NCI-H2081 (cell line): ENCODE data around the gene FIGNL2.

Experiments used
- DNase-seq, 2 experiments: peaks; one replicate each; lab custom pipeline; 2025; lab: John Stamatoyannopoulos, UW

FIGNL2 gene

DNA sequence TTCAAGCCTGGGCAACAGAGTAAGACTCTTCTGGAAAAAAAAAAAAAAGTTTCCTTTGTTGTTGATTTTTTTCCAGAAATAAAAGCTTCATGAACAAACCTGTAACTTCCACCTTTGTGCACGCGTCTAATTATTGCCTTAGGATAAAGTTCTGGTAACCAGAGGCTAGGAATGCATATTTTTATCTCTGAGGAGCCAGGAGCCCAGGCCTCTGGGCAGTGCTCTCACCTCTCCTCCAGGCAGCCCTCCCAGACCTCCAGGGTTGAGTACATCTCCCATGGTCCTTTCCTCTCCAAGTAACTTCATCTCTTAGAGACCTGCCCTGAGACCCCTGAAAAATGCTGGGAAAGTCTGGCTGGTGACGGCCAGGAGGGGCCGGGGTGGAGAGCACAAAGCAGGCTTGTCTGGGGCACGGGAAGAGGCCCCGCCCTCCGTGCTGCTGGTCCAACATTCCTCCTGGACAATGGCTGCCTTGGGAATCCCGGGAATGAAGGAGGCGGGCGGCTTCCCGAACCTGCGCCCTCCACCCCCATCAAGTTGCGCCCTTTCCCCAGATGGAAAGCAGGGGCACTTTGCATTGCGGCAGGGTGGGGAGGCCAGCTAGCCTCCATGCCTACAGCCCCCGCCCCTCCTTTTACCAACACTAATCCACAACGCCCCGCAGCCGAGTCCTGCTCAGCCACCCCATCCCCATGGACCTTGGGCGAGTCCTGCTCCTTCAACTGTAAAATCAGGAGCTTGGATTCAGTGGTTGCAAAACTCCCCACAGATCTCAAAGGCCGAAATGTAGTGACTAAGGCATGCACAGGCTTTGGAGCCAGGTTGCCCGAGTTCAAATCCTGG lies 7.3 kb upstream of the FIGNL2 start:
- no peak for DNase-seq

DNA sequence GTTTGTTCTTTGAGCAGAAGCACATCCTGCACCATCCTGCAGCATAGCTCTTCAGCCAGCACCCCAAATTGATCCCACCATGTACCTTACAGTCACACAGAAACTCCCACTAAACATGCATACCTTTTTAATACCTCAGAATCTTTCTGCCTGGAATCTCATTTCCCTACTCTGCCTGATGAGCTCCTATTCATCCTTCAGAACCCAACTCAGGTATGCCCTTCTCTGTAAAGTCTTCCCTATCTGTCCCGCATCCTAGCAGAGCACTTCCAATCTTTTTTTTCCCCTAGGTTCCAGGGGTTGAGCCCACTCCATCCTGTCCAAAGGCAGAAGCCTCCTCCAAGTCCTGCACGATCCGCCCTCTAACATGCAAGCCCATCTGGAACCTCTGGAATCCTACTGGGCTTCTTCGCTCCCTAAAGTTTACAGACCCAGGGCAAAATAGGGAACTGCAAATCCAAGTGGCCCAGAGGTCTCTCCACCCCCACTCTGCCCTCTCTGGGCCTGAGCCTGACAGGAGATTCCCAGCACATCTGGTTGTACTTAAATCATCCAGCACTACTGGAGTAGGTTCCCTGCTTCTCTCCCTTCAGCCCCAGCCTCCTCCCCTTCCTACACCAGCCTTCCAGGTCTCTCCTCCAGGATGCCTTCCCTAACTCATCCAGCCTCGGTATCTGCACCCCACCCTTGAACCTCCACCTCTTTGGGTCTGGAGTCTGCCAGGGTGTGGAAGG lies 4.1 kb upstream of the FIGNL2 start:
- DNase-seq: no peak

DNA sequence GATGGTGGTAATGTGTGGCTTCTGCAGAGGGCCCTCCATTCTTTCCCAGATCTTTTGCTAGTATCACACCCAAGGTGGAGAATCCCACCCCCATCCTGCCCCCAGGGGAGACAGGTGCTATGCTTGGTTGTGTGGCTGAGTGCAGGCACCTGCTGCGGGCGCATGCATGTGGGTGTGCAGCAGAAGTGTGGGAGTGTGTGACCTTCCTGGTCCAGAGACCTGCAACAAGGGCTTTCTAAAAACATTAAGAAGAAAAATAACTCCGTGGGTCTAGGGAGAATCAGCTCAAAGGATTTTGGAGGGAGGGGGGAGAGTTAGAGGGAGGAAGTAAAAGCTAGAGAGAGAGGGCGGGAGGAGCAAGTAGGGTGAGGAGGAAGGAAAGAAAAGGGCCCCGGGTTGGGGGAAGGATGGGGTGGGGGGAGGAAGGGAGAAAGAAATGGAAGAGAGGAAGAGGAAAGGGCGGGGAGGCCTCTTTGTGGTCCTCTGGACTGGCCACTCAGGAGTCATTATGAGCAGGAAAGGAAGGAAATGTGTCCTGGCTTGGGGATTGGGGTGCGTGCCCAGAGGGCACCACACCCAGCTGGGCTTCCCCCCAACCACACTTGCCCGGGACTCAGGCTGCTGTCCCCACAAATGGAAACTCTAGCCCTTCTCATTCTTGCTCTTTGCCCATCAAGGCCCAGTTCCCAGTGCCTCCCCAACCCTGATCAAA lies 3.1 kb upstream of the FIGNL2 start:
- DNase-seq: no peak

DNA sequence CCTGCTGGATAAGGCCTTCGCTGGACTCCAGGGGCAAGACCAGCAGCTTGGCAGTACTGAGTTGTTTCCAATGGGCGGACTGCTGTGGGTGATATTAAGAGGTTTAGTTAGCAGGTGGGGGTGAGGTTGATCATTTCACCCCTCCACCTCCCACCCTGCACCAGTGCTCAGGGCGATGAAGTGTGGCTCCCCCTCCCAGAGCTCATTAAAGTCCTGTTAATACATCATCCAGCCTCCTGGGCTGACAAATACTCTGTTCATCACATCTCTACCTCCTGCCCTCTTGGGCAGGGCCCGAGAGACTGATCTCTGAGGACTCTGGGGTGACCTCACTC lies 2.4 kb upstream of the FIGNL2 start:
- DNase-seq: no peak

DNA sequence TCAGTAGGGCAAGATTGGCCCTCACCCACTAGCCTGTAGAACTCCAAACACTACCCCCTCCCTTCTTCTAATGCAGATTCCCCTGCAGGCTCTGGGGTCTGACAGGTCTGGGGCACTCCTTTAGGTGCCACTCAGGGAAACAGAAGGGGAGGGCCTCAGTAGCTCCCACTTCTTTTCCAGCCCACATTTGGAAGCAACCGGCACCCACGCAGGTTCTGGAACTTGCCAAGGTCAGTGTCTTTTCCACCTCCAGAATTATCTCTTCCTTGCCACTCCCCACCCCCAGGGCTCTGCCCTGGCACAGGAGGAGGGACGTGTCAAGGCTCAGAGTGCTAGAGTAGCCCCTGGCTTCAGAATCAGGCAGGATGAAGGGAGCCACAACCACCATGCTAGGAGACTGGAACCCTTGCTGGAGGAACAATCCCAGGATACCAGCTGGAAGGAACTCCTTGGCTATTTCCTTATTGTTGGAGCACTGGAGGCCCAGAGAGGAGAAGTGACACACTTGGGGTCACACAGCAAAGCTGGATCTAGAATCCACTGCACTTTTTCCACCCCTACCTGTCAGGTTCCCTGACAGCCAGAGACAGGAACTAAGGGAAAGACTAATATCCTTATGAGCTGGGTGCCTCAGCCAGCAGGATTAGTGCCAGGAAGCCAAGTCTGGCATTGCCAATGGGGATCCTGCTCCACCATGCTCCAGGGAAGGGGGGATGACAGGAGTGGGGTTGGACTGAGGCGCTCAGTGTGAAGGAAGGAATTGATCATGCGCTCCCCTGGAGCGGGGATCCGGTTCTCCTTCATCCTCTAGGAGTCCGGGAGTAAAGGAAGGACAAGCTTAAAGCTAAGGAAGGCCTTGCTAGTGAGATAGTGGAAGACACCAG lies 1.8 kb upstream of the FIGNL2 start:
- no peak for DNase-seq

DNA sequence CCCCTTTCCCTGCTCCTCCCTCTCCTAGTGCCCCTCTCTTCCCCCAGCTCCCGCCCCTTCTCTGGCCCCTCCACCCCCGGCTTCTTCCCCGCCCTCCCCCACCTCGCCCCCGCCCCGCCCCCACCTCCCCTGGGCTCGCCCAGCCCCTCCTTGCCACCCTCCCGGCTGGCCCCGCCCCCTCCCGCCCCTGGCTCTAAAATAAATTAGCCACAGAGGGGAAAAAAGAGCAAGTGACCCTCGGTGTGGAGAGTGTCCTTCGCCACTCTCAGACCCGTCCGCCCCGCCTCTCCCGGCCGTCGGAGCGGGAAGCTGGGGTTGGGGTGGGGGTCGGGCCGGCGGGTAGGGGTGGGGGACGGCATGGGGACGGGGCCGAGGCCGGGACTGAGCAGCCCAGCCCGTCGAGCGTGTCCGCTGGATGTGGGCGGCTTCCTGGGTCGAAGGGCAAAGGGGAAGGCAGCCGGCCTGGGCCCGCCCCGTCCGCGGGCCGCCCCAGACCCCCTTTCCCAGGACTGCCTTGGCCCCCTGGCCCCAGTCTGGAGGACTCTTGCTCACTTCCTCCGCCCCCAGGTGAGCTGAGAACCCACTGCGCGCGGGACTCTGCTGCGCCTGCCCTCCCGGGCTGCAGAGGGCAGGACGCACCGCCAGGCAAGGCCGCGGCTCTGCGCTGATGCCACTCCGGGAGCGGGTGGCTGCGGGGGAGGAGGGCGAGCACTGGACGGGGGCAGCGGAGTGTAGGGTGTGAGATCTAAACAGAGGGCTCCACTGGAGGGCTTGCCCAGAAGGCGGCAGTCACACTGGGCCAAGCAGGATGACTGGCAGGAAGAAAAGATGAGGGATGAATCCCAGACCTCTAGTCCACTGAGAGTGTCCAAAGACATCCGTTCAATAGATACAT lies 570 bp upstream of the FIGNL2 start:
- no peak for DNase-seq

DNA sequence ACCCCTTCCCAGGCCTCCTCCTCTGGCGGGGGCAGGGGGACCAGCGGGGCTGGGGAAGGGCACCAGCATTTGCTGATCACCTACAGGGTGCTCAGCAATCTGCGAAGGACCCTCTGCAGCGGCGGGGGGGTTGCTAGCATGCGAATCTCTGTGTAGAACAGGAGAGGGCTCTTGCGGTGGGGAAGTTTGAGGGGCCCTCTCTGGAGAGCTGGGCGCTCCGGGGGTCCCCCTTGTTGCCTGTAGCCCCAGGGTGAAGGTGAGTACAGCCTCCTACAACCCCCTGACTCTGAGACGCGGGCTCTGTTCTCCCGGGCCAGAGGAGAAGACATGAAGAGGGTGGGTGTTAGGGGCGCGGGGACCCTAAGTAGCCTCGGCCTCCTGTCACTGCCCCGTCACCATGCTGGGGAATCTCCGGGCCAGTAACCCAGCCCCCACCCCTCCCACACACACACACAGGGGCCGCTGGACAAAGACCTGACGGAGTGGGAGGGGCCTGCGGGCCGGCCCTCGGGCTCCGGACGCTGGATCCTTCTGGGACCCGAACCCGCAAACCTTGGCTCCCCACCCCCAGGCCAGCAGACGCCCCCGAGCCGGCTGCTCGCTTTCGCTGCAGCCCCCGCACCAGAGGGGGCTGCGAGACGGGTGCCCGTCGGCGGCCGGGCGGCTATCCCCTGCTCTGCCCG lies 734 bp downstream of the FIGNL2 start:
- no peak for DNase-seq

DNA sequence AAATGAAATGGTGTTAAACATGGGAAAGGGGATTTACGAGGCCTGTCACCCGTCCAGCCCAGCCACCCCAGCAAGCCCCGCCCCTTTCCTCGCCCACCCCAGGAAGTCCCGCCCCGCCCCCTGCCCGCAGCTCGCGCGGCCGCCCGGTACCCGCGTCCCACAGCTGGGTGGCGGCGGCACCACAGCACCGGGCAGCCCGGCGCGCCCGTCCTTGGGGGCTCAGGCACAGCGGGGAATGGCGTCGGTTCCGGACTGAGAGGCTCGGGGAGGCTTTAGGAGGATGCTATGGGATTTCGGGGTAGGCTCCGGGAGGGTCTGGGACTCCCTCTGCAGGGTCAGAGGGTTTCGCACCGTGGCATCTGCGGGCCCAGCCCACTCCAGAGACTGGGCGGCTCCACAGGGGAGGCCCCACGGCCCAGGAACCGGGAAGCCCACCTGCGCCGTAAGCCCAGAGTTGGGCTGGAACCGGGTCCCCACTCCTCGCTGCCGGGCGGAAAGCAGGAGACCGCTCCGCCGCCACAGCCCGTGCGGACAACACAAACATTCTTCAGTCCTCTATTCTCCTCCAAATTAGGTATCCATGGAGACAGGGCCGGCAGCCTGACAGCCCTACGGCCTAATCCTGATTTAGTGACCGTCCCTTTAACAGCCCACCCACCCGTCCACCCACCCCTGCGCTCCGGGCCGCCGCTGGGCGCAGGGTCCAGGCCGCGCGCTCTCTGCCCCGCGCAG lies 1.4 kb downstream of the FIGNL2 start:
- DNase-seq: no peak

DNA sequence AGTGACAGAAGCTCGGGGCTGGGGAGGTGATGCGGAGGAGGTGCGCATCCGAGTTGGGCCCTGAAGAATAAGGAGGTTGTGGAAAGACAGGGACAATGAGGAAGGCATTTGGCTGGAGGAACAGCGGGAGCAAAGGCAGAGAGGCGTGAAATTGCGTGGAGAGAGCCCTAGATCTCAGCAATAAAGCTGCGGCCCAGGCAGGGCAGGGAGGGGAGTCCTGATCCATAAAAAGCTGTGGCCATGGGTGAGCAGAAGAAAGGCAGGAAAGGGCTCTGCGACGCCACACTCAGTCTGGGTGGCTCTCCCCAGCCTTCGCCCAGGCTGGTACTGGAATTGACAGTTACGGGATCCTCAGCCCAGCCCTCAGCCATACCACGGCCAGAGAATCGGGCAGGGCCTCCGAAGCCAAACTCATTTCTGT lies 2.2 kb downstream of the FIGNL2 start:
- no peak for DNase-seq

DNA sequence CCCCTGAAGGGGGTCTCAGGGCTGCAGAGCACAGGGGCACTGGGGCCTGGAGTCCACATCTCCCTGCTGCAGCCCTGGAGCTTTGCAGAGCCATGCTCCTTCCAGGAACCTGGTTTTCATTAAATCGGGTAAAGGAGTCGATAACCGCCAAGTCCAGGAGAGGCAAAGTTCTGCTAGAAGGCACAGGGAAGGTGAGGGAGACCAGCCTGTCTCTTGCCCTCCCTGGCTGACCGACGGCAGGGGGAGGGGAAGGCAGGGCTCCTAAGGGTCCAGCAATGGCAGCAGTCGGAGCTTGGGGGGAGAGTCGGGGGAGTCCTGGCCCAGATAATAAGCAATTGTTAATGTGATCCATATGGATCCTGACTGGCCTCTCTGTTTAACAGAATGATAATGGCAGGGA lies 3.0 kb downstream of the FIGNL2 start:
- no peak for DNase-seq

DNA sequence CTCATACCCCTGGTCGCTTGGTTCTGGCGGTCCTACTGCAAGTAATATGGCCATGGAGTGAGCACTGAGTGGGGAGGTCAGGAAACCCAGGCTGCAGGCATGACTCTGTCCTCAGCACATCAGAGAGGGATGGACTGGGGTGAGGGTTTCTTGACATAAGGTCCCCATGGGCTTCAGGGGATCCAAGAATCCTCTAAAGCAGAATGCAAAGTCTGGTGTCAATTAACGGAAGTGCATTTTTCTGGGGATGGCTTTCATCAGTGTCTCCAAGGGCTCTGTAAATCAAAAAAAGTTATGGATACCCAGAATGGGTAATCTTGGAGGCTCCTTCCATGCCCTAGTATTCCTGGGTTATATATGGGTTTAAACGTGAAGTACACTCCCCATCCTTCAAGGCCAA lies 3.7 kb downstream of the FIGNL2 start:
- DNase-seq: no peak

DNA sequence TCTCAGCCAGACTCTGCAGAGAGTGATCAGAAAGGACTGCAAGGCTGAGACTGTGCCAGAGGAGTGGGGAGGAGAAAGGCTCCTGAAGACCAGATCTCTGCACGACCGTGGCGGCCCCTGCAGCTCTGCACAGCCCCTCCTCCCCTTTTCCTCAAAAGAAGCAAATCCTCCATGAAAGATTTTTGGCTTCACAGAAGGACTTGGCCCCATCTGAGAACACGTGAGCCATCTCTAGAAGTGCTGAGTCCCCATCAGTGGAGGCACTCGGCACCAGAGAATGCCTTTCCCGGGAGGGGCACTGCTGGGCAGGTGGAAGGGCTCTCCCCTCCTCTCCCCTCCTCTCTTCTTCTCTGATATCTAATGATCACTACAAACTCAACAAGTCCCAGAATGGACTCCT lies 6.8 kb downstream of the FIGNL2 start:
- no peak for DNase-seq

DNA sequence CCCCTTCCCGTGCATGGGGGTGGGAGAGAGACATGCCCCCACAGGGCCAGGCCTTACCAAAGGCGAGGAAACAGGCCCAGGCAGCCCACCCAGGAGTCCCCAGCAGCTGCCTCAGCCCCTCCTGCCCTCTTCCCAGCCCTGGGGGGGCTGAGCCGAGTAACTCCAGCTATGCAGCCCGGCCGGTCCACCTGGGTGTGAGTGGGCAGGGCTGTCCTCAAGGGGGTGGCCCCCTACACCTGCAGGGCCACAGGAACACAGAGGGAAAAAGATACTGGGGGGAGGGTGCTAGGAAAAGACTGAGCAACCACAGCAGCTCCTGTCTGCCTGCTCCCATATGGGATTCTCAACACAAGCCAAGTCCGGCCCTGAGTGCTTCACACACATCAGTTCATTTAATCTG lies 7.6 kb downstream of the FIGNL2 start:
- DNase-seq: no peak

DNA sequence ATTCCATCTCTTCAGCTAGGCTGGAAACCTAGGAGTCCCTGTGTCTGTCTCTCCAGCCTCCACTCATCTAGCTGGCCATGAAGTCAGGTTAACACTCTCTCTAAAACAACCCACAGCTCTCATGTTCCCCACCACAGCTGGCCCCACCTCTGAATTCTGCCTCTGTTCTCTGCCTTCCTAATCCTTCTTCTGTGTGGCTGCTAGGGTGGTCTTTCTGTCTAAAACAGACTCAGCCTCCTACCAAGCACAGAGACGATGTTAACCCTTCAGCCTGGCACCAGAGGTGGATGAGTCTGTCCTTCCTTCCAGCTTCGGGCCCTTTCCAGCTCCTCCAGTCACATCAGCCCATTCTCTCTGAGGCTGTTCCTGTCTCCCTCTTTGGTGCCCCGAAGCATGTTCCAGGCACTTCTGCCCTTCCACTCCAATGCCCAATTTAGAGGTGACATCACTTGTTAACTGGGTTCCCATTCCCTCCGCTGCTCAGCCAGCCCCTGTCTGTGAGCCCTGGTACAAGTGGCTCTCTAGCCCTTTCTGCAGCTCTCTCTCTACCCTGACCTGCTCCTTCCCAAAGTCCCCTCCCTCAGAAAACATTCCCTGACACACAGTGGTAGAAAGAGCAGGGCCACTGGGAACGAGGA lies 9.1 kb downstream of the FIGNL2 start:
- no peak for DNase-seq

DNA sequence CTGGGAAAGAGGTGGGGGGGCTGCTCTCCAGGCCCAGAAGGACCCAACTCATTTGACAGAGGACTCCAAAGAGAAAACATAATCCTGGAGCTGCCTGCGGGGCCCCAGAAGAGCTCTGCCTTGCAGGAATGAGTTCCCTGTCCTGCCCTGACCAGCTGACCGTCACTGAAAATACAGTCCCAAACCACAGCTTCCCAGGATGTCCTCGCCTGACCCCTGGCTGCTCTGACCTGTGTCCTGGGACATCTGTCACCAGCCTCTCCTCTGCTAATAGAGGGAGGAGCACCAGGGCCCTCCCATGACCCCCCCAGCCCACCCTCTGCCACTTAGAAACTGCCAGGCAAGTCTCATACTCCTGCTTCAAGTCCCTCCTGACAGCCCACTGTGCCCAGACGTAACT lies 9.8 kb downstream of the FIGNL2 start:
- DNase-seq: no peak

DNA sequence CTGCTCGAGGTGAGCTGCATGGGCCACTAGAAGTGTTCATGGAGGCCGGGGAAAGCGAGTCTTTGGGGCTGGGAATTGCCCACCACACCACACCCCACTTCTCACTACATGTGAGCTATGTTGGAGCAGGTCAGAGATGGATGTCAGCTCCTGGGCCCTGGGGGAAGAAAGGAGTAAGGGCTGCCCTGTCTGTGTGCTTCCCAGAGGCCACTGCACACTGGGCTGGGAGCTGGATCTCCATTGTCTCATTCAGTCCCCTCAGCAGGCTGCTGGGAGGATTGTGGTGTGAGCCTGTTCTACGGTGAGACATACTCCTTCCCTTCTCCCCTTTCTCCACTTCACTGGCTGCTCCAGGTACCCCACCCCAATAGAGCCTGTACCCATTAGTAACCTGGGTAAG lies 10.5 kb downstream of the FIGNL2 start:
- DNase-seq: no peak

DNA sequence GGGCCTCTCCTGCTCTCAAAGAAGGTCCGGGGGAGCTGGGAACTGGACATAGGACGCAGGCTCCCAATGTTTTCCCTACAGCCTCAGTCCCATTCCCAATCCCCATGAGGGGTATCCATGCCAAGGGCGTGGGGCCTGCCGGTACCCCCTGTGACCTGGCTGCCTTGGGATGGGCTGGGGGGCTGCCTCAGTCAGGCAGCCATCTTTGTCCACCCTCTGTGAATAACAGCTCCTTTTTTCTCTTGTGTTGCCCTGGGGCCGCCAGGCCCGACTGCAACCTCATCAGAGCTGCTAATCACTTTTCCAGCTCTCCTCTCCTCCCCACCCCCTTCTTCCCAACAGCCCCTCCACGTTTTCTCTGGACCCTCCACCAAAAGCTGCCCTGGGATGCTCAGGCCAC lies 11.2 kb downstream of the FIGNL2 start:
- no peak for DNase-seq

DNA sequence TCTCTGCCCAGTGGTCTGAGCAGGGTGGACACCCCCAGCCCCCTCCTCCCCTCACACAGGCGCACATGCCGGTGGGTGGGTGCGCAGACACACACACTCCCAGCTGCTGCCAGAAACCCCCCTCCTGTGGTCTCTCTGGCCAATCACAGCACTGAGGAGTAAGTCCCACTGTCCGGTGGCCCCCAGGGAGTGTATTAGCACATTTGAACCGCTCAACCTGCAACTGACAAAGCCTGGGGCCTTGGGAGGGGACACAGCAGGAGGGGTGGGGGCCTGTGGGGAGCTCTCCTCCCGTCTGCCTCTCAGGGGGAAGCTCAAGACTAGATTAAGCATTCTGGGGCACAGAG lies 11.7 kb downstream of the FIGNL2 start:
- no peak for DNase-seq
